M059J (cell line): ENCODE results near the gene ENAH. TPM values are rescaled to one million over a fixed set of nuclear protein-coding genes. Genes with fewer than 3 reads are reported as not detected.

ENCODE experiments used
- DNase-seq: peaks from one replicate; pipeline ENCODE4 v3.0.0-alpha.2; 2012; ENCODE audit warnings: low read depth
- total RNA-seq: library from RNA; depleted of rRNA; stranded (reverse); fragments of >200 nt; shearing (Covaris generic); gene quantifications from 2 replicates; pipeline ENCODE4 v1.2.3, GENCODE V29; 2014

The ENAH gene
- total RNA-seq, 1 experiment from 2014 or later = 69.5 TPM

GRCh38 chr1:225608014-225608796 lies 44.7 kb downstream of the ENAH start:
- no peak for DNase-seq

- DNase-seq = no peak
Observed at GRCh38 chr1:225607355-225607754, 45.6 kb downstream of the ENAH start.

- peak; percentile 72 for DNase-seq
Observed at GRCh38 chr1:225603538-225604354, 49.2 kb downstream of the ENAH start.

GRCh38 chr1:225602590-225603206 lies 50.2 kb downstream of the ENAH start:
- peak; percentile 22 for DNase-seq

- no peak for DNase-seq
Observed at GRCh38 chr1:225601902-225602589, 50.9 kb downstream of the ENAH start.

GRCh38 chr1:225598847-225599246 lies 54.1 kb downstream of the ENAH start:
- DNase-seq = peak; percentile 55

- DNase-seq = peak; percentile 46
Observed at GRCh38 chr1:225597926-225598575, 54.9 kb downstream of the ENAH start.

- DNase-seq = no peak
Observed at GRCh38 chr1:225596736-225597135, 56.2 kb downstream of the ENAH start.

- no peak for DNase-seq
Observed at GRCh38 chr1:225595974-225596551, 56.9 kb downstream of the ENAH start.

- DNase-seq = no peak
Observed at GRCh38 chr1:225595452-225595851, 57.5 kb downstream of the ENAH start.

GRCh38 chr1:225593414-225593813 lies 59.5 kb downstream of the ENAH start:
- no peak for DNase-seq

GRCh38 chr1:225592362-225593025 lies 60.4 kb downstream of the ENAH start:
- no peak for DNase-seq

- DNase-seq = no peak
Observed at GRCh38 chr1:225587310-225587709, 65.6 kb downstream of the ENAH start.

GRCh38 chr1:225581186-225581585 lies 71.7 kb downstream of the ENAH start:
- no peak for DNase-seq

GRCh38 chr1:225580238-225581099 lies 72.5 kb downstream of the ENAH start:
- no peak for DNase-seq

GRCh38 chr1:225578251-225578977 lies 74.5 kb downstream of the ENAH start:
- no peak for DNase-seq

GRCh38 chr1:225577241-225577640 lies 75.7 kb downstream of the ENAH start:
- no peak for DNase-seq

GRCh38 chr1:225573216-225573615 lies 79.7 kb downstream of the ENAH start:
- DNase-seq = no peak

GRCh38 chr1:225572422-225572821 lies 80.5 kb downstream of the ENAH start:
- peak; percentile 35 for DNase-seq
